GM21360 (cell line): Measurements from ENCODE around the gene AK1.

Source experiments
- ATAC-seq: cut with Tn5 transposase; IDR thresholded peaks from one replicate; pipeline ENCODE4 v1.9.1; 2021; ENCODE audit warnings: mild to moderate bottlenecking, moderate library complexity; ENCODE audit not compliant: unreplicated experiment

The AK1 gene

DNA sequence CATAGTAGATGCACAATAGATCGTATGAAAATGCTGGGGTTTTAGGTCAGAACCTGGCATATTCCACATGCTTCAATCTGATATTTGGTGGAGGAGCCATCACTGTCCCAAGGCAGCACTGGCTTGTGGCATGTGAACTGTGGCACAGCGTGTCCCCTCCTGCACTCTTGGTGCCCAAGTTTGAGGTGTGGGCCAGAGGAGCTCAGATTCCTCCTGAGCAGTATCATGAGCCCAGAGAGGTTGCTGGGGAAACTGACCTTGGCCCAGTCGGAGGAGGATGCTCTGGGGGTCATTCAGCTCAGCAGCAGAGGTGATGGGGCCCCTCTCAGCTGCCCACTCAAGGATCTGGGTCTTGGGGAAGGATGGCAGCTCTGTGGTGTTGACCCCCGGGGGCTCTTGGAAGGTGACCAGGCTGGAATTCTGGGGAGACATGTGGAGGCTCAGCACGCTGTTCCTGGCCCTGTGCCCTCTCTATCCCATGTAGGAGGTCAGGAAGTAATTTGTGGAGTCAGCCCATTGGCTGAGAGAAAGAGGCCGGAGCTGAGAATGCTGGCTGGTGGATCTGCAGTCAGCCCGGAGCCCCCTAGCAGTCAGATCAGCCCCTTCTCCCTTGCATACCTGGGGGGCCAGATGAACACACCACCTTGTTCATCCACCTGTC lies 51.1 kb downstream of the AK1 start:
- no peak for ATAC-seq

DNA sequence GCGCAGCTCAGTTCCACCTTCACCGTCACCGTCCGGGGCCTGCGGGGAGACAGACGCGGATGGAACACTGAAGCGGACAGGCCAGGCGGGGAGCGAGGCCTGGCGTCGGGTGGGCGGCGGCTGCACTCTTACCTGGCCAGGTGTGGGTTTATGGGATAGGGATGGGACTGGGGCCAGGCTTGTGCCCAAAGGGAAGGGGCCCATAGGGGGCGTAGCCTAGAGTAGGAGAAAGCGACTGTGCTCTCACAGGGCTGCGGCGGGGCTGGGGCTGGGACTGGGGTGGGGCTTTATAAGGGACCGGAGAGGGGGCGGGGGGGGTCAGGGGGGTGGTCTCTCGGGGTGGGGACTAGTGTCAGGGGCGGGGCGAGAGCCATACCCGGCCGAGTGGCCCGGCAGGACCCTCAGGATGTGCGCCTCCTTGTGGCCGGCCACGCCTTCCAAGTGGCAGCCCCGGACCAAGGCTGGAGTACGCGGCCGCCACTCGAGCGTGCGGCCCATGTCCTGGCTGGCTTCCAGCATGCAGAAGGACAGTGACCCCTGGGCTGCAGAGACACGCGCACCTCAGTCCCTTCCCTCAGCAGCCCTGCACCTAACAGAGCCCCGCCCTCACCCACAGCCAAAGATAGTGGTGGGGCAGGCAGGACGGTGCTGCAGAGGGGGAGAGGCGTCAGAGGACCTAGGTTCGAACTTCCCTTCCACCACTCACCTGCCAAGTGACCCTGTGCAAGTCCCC lies 52.0 kb downstream of the AK1 start:
- ATAC-seq, result no peak

DNA sequence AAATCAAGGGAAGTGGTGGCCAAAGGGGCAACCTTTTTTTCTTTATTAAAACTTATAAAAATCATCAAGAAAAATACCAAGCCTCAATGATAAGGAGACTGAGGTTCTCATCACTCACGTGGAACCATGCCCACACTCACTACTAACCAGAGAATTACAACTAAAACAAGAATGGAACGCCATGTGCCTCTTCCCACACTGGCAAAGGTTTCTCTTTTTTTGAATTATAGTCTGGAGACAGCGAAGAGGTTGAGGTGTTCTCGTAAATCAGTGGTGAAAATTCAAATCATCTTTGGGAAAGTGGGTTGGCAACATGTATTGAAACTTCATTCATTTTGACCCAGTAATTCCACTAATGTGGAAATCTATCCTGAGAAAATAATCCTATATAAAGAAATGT lies 55.4 kb downstream of the AK1 start:
- ATAC-seq, result no peak

DNA sequence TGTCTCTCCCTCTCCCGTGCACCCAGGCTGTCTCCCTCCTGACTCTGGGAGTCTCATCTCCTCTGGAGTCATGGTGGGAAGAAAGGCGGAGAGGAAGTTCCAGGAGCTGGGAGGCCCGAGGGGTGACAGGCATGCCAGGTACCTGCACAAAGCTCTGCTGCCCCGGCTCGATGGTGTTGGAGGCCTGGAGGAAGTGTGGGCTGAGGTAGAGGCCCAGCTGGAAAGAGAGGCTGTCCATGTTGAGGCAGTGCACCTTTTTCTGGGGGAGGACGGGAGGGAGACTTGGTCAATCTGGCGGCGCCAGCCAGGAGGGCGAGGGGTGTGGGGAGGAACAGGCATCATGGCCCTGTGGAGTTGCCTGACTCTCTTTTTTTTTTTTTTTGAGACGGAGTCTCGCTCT lies 58.9 kb downstream of the AK1 start:
- no peak for ATAC-seq

DNA sequence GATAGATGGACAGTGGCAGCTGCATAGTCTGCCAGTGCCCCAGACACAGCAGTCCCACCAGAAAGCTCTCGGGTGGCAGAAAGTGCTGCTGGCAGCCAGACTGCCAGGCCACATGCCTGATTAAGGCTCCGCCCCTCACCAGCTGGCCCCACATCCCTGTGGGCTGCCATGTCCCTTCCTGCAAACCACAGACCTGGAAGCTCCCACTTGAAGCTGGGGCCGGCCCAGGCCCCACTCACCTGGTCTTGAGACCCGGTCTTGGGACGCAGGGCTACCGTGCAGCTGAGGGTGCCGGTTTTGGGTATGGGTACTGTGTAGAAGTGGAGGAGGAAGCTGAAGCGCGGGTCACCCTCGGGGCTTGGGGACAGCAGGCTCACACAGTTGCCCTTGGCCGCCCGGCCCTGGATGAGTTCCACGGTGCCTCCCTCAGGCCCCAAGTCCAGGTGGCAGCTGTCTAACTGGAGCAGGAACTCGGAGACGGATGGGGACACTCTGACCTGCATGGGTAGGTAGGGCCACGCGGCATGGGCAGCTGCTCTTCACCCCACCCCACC lies 59.5 kb downstream of the AK1 start:
- ATAC-seq, result no peak

DNA sequence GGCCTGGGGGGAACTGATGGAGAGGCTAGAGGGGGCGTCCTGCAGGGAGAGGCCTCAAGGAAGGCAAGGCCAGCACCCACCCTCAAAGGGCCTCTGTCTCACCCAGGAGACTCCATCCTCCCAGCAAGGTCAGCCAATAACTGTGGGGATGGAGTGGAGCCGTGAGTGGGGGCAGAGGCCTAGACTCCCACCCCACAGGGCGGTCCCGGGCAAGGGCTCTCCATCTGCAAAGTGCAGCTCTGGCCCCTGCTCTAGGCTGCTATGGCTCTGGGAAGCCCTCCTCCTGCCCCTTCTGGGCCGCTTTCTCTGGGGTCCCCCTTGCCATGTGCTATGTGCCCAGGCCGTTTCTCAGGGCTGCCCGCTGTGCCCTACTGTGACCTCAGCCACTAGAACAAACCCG lies 60.7 kb downstream of the AK1 start:
- no peak for ATAC-seq
